Endothelial cell of umbilical vein (primary cell): ENCODE measurements around the gene CEP68. TPM values are rescaled to one million over a fixed set of nuclear protein-coding genes. Genes with fewer than 3 reads are reported as not detected.

Experiments
- BruUV-seq: library from RNA; stranded (reverse); fragments of 400-500 nt; replicated peaks from 2 replicates; lab custom pipeline; 2021; lab: Mats Ljungman, UMichigan
- CTCF ChIA-PET: fragments of 300-600, 350-600 bp; sonication (Branson Sonifier 250); formaldehyde crosslinking; loops from one replicate; lab custom pipeline; 2021; ENCODE audit warnings: antibody characterized with exemption, inconsistent platforms; lab: Charles Lee
- POLR2A ChIA-PET: fragments of 300-600, 350-600 bp; sonication (Branson Sonifier 250); formaldehyde crosslinking; loops from one replicate; lab custom pipeline; 2021; ENCODE audit warnings: antibody characterized with exemption, inconsistent platforms; lab: Charles Lee
- DNase-seq: peaks from one replicate; pipeline ENCODE4 v3.0.0-alpha.2; 2011; ENCODE audit warnings: low read depth, low spot score
- FAIRE-seq: peaks from 2 replicates; lab custom pipeline; 2011; peaks lifted over from hg19 to GRCh38; lab: Jason Lieb, UNC
- H2AFZ ChIP-seq: 2 replicates; pipeline ENCODE4 v1.6.0; 2012; ENCODE audit warnings: low read depth, low read length, control low read depth, inconsistent platforms
- H3K27ac ChIP-seq: 2 replicates; pipeline ENCODE4 v1.5.1; 2011; ENCODE audit warnings: low read depth, mild to moderate bottlenecking, control low read depth, low read length, moderate library complexity; ENCODE audit not compliant: insufficient read depth
- H3K27me3 ChIP-seq, 2 experiments: 2 replicates each; pipeline versions ENCODE4 v1.6.0 to v1.6.1; 2011; ENCODE audit warnings: low read length in 2 of 2, mixed read lengths in 1 of 2; ENCODE audit not compliant: control insufficient read depth in 2 of 2, insufficient read depth in 2 of 2
- H3K36me3 ChIP-seq, 2 experiments: 2 replicates in 1 of 2; 3 replicates in 1 of 2; pipeline ENCODE4 v1.5.1; 2011; ENCODE audit warnings: low read length in 2 of 2, mild to moderate bottlenecking in 1 of 2, moderate library complexity in 1 of 2; ENCODE audit not compliant: control insufficient read depth in 2 of 2, insufficient read depth in 2 of 2; ENCODE audit errors: extremely low read depth in 1 of 2
- H3K4me1 ChIP-seq: 3 replicates; pipeline ENCODE4 v1.5.1; 2011; ENCODE audit warnings: mild to moderate bottlenecking, low read length; ENCODE audit not compliant: control insufficient read depth, insufficient read depth; ENCODE audit errors: extremely low read depth
- H3K4me2 ChIP-seq: 2 replicates; pipeline ENCODE4 v1.6.1; 2011; ENCODE audit warnings: low read length, control low read depth, mixed read lengths; ENCODE audit not compliant: insufficient read depth
- H3K4me3 ChIP-seq, 3 experiments: fragments of 200-600 bp in 1 of 3; sonication (generic), shearing (Covaris generic) in 1 of 3; replicated peaks in 1 of 3; 2 replicates each; pipeline ENCODE4 v1.5.1; 2011 to 2016; ENCODE audit warnings: control low read depth in 3 of 3, low read length in 3 of 3, mild to moderate bottlenecking in 2 of 3, inconsistent platforms in 1 of 3, low read depth in 1 of 3, moderate library complexity in 1 of 3; ENCODE audit not compliant: insufficient read depth in 1 of 3
- H3K79me2 ChIP-seq: 2 replicates; pipeline ENCODE4 v1.6.0; 2012; ENCODE audit warnings: low read length, inconsistent platforms; ENCODE audit not compliant: control insufficient read depth, insufficient read depth
- H3K9ac ChIP-seq: replicated peaks from 2 replicates; pipeline ENCODE3; 2011; ENCODE audit warnings: low read length, control low read depth; ENCODE audit not compliant: insufficient read depth; ENCODE audit errors: extremely low read depth
- H3K9me1 ChIP-seq: replicated peaks from 3 replicates; pipeline ENCODE4 v1.6.0; 2011; ENCODE audit warnings: mild to moderate bottlenecking, low read length; ENCODE audit not compliant: control insufficient read depth, insufficient read depth; ENCODE audit errors: extremely low read depth
- H3K9me3 ChIP-seq: replicated peaks from 2 replicates; pipeline ENCODE4 v1.5.1; 2012; ENCODE audit warnings: low read length, inconsistent platforms; ENCODE audit not compliant: control insufficient read depth, insufficient read depth
- H4K20me1 ChIP-seq: replicated peaks from 2 replicates; pipeline ENCODE3; 2011; ENCODE audit warnings: mild to moderate bottlenecking, low read length; ENCODE audit not compliant: control insufficient read depth, insufficient read depth; ENCODE audit errors: extremely low read depth
- CTCF ChIP-seq, 2 donors: IDR thresholded peaks; 1 replicate in 1 of 2; 2 replicates in 1 of 2; pipeline ENCODE4 v1.5.1; 2011; ENCODE audit warnings: low read length in 2 of 2, mild to moderate bottlenecking in 2 of 2, moderate library complexity in 2 of 2, control low read depth in 1 of 2, inconsistent platforms in 1 of 2, low read depth in 1 of 2; ENCODE audit not compliant: insufficient read depth in 1 of 2; ENCODE audit errors: extremely low read depth in 1 of 2
- EZH2 ChIP-seq: IDR thresholded peaks from 2 replicates; pipeline ENCODE4 v1.6.1; 2012; ENCODE audit warnings: borderline replicate concordance, low read depth, mild to moderate bottlenecking, moderate library complexity, low read length, inconsistent platforms; ENCODE audit not compliant: severe bottlenecking
- GATA2 ChIP-seq: IDR thresholded peaks from 2 replicates; pipeline ENCODE4 v1.7.0; 2011; ENCODE audit warnings: low read depth, mild to moderate bottlenecking, moderate library complexity, mixed read lengths, low read length; ENCODE audit not compliant: insufficient read length, insufficient read depth
- JUN ChIP-seq: IDR thresholded peaks from 2 replicates; pipeline ENCODE4 v1.6.1; 2011; ENCODE audit warnings: borderline replicate concordance, low read depth; ENCODE audit not compliant: insufficient read length, insufficient read depth
- MAX ChIP-seq: IDR thresholded peaks from 2 replicates; pipeline ENCODE4 v1.6.1; 2011; ENCODE audit not compliant: insufficient read depth, insufficient read length
- MYC ChIP-seq: IDR thresholded peaks from one replicate; pipeline ENCODE4 v1.6.1; 2011; ENCODE audit warnings: mild to moderate bottlenecking, low read depth, low read length
- POLR2A ChIP-seq: IDR thresholded peaks from 2 replicates; pipeline ENCODE4 v1.6.1; 2012; ENCODE audit warnings: low read depth, mild to moderate bottlenecking, control low read depth, low read length
- POLR2AphosphoS5 ChIP-seq: IDR thresholded peaks from 2 replicates; pipeline ENCODE4 v1.6.1; 2012; ENCODE audit warnings: low read depth, mild to moderate bottlenecking, control low read depth, low read length, moderate library complexity; ENCODE audit not compliant: insufficient read depth
- dilution Hi-C: fragments of 300-500 bp; cut with MboI; formaldehyde crosslinking; loops from one replicate; pipeline ENCODE4 v1.15.0; 2019; ENCODE audit warnings: low sequenced_read_pairs; ENCODE audit not compliant: extremely low pct_ligation_motif_present
- intact Hi-C: fragments of 100-400 bp; cut with micrococcal nuclease; formaldehyde crosslinking; loops from one replicate; pipeline ENCODE4 v1.10.0; 2022
- polyA plus RNA-seq, 4 experiments: library from polyadenylated mRNA; depleted of rRNA in 3 of 4; stranded (reverse) in 3 of 4; unstranded in 1 of 4; fragments of >200 nt; gene quantifications; 2 replicates each; pipeline versions ENCODE4 v1.2.1 to v1.2.3, GENCODE V29; 2011 to 2012; ENCODE audit warnings: missing spikeins in 1 of 4
- total RNA-seq: library from RNA; stranded (reverse); gene quantifications from 2 replicates; pipeline ENCODE4 v1.2.3, GENCODE V29; 2021

Gene CEP68
- total and polyA plus RNA-seq, 2 donors (not counting 3 experiments of a cell fraction or from before 2014, with no cell fraction given) = 21.4 to 22.0 TPM

- H2AFZ ChIP-seq = no peak overlapping the region
- H4K20me1 ChIP-seq = no peaks in the 10 kb centered on the region
- H3K9ac ChIP-seq = no peak overlapping the region
- H3K36me3 ChIP-seq = peaks cover 0 to 3% of the 10 kb centered on the region in 2 experiments
- H3K4me3 ChIP-seq = no peak overlapping the region
- ChIA-PET POLR2A (no interaction called here), CTCF (interaction anchor here (1.3 kb wide), 1 partner anchor 104 kb away, joined by 4 read pairs; no protein-coding TSS in a partner anchor)
- no peak overlapping the region for H3K27ac ChIP-seq
- dilution Hi-C loops = no loop called here
- H3K27me3 ChIP-seq = no peaks in the 10 kb centered on the region
- H3K9me1 ChIP-seq = no peaks in the 10 kb centered on the region
- BruUV-seq = no TSS peak
- DNase-seq (no peak), FAIRE-seq (no peak)
- no peaks in the 10 kb centered on the region for H3K9me3 ChIP-seq
- H3K4me2 ChIP-seq = no peak overlapping the region
- TF ChIP-seq GATA2 (no peak), POLR2AphosphoS5 (no peak), EZH2 (no peak), JUN (no peak), POLR2A (no peak), MYC (no peak), MAX (no peak), CTCF (IDR thresholded peaks at IDR 0.05; ENCODE audit: extremely low read depth in 1 of 2, insufficient read depth in 1 of 2, low read depth in 1 of 2, low read length in 2 of 2) (no peak)
- intact Hi-C loops = no loop called here
- H3K79me2 ChIP-seq = no peaks in the 10 kb centered on the region
- H3K4me1 ChIP-seq = no peaks in the 10 kb centered on the region
Observed at GRCh38 chr2:65021709-65022108, 34.5 kb upstream of the CEP68 start.
